HG03520 (cell line): ENCODE data around the gene PCSK2.

Source experiments
- ATAC-seq: cut with Tn5 transposase; IDR thresholded peaks from one replicate; pipeline ENCODE4 v1.9.1; 2021; ENCODE audit warnings: mild to moderate bottlenecking, moderate library complexity; ENCODE audit not compliant: unreplicated experiment

The PCSK2 gene

DNA sequence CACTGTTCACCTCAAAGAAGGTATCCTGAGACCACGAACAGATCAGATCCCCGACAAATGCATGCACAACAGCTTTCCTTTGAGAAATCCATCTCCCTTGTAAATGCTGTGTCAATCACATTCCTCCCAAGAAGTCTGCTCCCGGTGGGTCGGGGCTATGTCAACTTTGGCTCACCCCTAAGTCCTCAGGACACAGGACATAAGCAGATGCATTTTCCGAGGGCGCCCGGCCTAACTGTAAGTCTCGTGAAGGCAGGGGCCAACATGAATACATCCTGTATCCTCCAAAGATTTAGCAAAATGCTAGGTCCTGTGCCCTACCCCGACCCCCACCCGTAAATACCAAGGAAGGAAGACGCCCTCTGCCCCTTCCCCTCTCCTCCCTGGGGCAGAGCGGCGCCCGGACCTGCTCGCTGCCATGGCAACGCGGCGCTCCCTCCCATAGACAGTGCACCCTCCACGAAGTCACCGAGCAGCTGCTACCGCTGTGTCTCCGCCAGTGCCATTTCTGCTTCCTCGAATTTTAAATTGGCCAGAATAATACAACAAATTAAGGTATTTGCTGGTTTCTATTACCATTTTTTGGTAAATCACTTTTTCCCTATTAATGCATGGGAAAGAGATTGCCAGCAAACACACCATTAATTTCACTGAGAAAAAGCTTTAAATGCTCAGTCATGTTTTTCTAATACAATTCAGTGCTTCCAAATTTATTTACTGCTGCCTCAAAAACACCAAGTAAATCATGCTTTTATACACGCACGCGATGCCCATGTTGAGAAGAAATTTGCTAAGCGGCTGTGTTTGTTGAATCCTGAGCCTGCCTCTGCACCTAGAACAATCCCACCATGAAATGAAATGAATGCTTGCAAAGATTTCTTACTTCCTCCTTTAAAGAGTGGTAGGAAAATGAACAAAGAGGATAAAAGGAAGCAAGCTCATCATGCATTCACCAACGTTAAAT is 100.6 kb downstream of the PCSK2 start:
- ATAC-seq, result no peak

DNA sequence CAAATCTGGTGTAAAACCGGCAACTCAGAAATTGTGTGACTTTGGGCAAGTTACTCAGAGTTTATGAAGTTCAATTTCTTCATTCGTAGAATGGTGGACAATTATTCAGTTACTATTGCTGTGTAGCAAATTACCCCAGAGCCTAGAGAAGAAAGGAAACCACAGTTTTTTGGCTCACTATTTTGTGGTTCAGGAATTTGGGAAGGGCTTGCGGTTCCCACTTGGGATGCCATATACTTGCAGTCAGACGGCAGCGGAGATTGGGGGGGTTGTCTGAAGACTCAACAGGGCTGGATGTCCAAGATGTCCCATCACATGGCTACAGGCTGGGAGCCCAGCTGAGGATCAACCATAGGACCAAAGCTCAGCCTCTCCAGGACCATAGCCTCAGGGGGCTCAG is 108.1 kb downstream of the PCSK2 start:
- no peak for ATAC-seq

DNA sequence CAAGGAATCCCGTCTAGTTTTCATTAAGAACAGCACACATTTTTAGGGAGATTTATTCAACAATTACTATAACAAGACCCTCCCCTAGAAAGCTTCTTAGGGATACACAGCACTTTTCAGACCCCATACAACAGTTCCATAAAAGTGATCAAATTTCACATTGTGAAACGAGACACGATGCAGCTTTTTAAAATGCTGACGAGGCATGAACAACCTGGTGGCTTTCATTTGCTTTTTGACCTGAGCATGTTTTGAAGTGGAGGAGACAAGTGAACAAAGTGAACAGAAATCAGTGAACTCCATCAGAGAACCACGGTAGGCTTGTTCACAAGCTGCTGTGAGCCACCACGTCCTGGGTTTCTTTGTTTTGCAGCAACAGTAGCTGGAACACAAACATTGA is 112.2 kb downstream of the PCSK2 start:
- ATAC-seq, result no peak

DNA sequence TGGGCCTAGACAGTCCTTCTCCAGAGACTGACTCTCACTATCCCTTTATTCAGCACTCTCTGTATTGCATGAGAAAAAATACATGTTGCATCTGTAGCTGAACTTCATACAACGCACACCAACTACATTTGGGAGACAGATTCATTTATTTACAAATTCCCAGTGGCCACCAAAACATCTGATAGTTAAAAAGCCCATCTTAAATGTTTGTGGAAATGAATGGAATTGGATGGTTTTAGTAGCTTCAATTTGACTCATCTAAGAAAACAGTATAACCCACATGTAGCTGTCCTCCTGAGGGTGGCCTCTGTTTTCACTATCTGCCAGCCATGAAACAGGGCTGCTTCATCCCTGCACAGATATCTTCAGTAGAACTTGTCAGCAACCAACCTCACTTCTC is 116.3 kb downstream of the PCSK2 start:
- no peak for ATAC-seq

DNA sequence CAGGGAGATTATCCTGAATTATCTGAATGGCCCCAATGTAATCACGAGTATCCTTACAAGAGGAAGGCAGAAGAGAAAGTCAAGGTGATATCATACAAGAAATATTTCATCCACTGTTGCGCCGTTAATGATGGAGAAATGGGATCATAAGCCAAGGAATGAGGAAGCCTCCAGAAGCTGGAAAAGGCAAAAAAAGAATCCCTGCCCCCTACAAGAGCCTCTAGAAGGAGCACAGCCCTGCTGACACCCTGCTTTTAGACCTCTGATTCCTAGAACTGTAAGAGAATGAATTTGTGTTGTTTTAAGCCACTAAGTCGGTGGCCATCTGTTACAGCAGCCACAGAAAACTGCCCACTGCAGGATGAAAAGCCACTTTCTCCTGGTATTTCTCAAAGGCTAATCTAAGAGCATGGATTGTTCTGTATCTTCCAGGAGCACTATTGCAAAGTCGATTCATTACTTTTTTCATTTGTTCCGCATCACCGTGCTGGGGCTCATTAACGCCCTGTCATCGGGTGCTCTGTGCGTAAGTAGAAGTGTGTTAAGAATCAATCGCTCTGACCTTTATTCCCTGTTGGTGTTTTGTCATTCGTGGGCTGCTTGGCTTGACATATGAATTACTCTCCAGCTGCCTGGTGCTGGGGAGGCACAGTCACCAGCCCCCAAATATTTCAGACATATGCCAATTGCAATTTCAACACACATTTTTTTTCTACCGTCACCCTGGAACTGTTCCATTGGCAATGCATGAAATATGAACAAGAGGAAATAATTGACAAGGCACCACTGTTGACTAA is 117.0 kb downstream of the PCSK2 start:
- ATAC-seq, result no peak

DNA sequence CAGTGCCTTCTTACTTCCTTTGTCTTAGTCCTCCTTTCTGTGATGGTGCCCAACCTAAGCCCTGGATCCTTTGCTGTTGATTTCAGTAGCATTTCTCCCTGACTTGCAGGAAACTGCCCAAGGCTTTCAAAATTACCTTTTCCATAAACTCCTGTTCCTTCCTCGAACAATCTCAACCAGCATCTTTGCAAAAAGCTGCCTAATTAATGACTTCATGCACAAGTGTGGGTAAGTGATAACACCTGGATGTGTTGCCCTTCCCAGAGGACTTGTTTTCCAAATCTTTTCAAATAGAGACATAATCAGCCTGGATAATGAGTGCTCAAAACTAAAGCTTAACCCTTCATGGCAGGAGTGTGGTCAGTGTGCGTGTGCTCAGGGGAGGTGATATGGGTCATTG is 118.0 kb downstream of the PCSK2 start:
- ATAC-seq, result no peak

DNA sequence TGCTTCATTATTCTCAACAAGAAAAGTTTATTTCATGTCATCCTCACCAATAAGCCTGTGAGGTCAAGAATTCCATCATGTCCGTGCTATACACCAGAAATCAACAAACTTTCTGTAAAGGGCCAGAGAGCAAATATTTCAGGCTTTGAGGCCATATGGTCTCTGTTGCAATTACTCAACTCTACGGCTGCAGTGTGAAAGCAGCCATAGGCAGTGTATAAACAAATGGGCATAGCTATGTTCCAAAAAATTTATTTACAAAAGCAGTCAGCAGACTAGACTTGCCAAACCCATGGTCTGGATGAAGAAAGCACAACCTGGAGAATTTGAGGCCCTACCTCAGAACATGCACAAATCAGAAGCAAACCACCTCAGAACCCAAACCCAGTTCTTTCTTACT is 118.5 kb downstream of the PCSK2 start:
- ATAC-seq, result no peak

DNA sequence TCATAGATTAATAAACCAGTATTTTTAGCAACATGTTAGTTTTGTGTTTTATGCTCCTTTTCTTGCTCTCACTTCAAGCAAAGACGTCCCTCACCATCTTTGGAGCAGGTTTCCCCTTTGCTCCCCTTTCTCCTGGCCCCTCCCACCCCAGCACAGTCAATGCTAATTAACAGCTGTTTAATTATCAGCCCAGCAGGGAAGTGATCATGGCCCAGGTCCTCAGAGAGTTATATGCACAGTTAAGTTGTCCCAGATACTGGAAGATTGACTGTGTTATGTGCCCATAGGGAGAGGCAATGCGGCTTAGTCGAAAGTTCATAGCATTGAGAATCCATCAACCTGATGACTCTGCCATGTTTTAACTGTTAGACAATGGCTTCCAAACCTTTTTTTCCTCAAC is 123.5 kb downstream of the PCSK2 start:
- ATAC-seq, result no peak

DNA sequence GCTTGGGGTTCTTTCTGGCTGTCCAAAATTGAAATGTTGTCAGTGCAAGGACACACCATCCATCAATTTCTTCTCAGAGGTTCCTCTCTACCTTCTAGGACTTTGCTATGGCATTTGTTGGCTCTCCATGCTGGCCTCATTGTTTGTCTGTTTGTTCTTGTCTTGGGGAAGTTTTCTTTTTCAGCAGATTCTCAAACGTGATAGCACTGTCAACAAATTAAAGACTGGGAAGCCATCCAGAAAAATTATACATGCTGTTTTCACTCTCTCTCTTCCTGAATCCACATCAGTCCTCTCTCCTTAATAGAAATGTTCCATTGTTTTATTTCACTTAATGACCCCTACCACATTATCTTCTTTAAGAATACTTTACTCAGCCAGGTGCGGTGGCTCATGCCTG is 130.4 kb downstream of the PCSK2 start:
- ATAC-seq, result no peak

DNA sequence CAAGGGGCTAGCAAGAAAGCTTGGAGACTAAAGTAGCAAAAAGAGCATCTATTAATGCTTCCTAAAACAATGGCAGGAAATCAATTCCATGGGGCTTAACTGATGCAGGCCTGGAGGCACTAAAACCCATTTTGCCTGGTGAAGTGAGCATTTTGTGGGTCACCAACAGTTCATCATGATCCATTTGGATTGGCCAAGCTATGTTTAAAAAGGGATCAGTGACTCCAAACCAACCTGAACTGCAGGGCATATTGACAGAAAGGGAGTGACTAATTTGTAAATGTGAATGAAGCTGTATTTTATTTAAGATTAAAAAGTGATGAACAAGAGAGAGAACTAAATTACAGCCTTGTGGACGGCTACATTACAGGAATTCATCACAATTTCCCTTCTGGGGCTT is 132.0 kb downstream of the PCSK2 start:
- no peak for ATAC-seq

DNA sequence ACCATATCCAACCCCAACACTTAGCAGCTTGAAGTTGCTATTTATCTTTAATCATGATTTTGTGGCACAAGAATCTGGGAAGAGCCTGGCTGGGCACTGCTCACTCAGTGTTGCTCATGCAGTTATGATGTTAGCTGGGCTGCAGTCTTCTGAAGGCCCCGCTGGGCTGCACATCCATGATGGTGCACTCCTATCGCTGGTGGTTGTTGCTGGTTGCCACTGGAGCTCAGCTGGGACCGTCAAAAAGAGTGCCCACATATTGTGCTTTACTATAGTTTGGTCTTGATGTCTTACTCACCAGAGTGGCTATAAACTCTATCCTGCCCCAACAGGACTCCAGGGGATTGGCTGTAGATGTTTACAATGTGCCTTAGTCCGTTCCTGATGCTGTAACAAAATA is 137.8 kb downstream of the PCSK2 start:
- ATAC-seq, result no peak

DNA sequence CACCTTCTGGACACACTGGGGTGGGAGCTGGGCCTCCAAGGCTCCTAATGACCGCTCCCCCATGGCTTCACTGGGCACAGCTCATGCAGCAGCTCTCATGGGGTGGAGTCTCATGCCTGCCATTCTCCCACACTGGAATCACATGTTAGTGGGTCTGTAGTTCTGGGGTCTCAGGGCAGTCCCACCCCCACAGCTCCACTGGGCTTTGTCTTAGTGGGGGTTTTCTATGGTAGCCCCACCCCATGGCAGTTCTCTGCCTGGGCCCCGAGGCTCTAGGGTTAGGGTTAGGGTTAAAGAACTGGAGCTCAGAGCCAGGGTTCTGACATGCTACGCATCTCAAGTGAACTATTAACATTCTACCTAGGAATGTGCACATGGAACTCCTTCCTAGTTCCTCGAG is 139.0 kb downstream of the PCSK2 start:
- ATAC-seq, result no peak

DNA sequence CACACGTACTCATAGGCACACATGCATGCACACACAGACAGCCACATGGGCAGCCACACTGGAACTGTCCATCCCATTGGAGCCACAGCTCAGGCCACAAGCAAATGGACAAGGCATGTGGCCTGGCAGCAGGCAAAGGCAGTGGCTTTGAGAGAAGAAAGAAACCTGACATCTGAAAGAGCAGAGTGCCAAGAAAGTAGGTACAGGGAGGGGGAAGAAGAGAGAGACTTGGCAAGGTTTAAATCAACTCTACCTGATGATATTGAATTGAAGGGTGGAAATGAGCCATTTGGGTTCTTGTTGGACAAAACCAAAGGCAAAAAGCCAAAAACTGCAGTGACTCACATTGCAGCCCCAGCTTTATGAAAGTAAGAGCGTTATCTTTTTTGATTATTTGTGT is 142.7 kb downstream of the PCSK2 start:
- ATAC-seq, result no peak

DNA sequence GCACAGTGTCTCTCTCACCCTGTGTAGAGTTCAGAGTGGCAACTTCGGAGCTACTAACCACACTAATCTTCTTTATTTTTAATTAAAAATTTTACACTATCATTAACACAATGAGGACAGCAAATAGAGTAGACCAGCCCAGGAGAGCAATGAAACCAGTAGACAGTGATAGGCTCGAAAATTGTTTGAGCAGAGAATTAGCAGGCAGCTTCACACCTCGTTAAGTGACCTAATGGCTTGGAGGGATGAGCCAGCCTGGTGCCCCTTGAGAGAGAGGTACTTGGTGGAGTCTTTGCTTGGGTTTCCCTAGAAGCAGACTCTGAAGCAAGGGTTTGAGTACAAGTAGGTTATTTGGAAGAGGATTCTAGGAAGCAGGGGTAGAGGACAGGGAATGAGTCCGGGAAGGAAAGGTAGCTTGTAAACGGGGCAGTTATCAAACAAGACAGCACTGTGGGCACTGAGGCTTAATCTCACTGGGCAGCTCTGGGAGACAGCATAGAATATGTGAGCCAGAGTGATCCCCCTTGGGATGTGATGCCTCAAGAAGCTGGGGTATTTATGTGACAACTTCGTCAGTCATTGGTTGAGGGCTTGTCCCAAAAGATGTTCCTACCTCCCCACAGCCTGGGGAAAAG is 146.1 kb downstream of the PCSK2 start:
- no peak for ATAC-seq

DNA sequence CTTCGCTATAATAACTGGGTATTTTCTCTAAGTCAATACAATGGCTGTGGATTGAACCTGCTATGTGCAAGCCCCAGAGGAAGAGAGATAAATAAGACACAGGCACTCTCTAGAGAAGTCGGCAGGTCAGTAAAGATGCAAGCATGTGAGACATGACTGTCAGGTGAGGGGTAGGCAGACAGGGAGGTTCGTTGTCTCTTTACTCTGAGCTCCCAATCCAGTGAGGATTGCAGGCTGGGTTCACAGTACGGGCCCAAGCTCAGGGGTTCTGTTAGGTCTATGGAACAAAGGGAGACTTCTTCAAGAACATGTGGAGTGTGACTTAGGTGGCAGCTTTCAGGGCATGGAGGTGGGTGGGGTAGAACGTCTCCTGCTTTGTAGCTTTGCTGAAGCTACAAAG is 147.2 kb downstream of the PCSK2 start:
- ATAC-seq, result no peak

DNA sequence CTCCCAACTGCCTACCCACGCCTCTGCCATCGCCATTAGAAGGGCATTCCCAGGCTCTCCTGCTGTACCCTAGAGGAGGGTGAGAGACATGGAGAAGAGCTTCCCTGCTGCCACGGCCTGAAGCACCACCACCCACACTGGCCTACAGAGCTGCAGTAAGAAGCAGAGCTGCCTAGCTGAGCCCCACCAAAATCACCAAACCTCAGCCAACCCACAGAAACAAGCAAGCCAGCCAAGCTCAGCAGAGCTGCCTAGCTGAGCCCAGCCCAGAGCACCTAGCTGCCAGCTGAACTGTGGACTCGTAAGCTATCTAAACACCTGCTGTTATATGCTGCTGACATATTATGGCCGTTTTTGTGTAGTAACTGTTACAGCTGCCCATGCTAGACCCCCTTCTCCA is 149.2 kb downstream of the PCSK2 start:
- ATAC-seq, result no peak

DNA sequence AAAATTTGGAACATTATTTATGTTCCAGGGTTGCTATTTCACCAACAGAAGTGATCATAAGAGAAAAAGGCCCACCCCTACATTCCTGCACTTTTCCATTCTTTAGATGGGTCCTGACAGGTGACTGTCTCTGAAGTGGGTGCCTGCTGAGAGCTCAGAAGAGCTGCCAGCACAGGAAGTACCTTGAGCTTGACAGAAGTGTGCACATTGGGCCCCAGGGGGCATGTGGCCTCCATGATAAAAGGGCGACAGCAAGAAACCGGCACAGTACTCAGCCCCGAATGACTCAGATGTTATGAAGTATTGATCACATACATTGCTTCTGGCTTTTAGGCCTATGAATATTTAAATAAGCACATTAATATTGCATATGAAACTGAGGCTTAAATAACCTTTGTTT is 150.4 kb downstream of the PCSK2 start:
- no peak for ATAC-seq

DNA sequence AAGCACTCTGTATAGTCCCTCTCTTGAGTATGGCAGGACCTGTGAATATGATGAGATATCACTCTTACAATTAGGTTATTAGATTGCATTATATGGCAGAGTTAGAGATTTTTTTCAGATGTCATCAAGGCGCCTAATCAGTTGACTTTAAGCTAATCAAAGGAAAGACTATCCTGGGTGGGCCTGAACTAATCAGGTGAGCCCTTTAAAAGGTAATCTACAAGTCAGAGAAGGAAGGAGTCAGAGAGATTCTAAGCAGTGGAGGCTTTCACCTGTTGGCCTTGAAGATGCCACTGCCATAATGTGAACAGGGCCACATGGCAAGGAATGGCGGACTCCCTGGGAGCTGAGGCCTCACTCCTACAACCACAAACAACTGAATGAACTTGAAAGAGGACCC is 152.8 kb downstream of the PCSK2 start:
- no peak for ATAC-seq

DNA sequence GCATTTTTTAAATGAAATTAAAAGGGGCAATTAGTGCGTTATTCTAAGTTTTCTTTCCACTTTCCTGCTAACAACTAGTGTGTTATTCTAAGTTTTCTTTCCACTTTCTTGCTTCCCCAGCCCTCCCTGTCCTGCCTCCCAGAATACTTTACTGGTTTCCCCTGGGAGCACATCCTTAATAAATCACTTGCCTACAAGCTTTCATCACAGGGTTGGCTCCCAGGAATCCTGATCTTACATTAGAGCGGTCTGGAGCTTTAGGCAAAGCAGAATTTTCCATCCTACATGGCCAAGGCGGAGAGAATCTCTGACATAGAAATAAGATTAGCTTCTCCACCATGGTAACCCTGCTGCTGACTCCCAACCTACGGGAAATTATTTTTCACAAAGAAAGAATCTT is 154.0 kb downstream of the PCSK2 start:
- ATAC-seq, result no peak

DNA sequence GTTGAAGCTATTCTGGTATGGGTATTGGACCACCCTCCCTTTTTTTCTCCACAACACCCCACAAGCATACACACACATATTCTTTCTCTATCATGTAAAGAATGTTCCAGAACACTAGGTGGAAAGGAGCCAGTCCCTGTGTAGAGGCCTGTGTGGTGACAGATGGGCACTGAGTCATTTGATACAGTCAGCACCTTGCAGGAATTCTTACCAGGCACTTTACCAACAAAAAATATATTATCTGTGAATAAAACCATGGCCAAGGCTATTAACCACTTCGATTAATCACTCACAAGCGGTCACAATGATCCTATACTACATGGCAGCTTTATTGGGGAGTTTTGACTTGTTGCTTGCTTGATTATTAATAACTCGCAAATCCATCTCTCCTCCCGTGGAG is 154.9 kb downstream of the PCSK2 start:
- no peak for ATAC-seq

DNA sequence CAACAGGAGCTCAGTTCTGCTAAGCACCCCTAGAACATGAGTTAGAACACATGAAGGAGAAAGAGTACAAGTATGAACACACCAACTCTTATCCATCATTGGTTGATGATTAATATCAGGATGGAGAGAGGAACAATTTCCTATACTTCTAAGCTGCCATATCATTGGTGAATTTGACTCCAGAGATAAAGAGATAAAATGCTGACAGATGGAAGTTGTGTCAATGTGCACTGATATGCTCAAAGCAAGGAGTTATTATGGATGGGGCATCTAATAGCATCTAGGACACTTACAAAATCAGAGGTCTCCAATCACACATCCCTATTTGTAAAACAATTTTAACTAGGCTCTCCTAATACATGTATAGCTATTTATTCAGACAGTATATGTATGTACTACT is 159.0 kb downstream of the PCSK2 start:
- ATAC-seq, result no peak

DNA sequence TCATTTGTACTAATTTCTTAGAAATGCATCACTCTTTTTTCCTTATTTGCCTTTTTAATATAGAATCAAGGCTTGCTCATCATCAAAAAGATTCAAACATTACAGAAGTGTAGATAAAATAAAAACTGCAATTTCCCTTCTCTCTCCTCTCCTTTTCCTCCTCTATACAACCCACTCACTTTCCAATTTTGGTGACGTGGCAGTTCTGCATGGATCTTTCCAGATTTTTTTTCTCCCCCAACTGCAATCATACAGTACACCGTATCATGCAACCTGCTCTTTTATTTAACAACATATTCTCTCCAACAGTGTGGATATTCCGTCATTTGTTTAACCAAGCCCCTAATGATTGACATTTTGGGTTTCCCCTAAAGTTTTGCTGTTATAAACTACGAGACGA is 163.8 kb downstream of the PCSK2 start:
- ATAC-seq, result no peak
